Medulla oblongata (tissue), 1 donor: ENCODE measurements around the gene MPZL1.
A peak's percentile ranks its signal among the peaks of the same experiment; 100 is the strongest.

ENCODE experiments used
- DNase-seq: peaks from one replicate; pipeline ENCODE4 v3.0.0-alpha.2; 2015; ENCODE audit errors: extremely low spot score

MPZL1 gene

DNA sequence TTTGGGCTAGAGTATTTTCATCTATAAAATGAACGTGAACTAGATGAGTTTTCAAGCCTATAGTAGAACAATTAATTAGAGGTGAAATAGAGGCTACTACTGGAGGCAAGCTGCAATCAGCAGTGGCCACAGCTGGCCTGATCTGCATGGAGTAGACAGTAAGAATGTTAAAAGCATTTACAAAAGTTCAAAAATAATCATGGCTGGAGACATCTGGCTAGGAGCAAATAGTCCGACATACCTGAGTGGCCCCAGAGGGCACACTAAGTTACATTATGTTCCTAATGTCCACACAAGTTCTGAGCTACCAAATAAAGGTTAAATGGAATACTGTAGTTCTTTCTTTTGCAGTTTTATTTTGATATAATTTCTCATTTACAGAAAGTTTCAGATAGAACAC, 28.0 kb downstream of the MPZL1 start:
- no peak for DNase-seq

DNA sequence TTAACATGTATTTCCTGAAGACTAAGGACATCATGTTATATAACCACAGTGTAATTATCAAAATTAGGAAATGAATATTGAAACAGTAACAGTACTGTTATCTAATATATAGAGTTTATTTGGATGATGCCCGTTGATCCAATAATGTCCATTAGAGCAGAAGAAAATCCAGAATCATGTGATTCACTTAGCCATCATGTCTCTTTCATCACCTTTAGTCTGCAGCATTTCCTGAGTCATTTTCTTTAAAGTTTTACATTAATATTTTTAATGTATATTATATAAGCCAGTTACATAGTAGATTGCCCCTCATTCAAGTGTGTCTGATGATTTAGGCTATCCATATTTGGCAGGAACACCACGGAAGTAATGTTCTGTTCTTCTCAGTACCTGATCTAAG, 28.9 kb downstream of the MPZL1 start:
- DNase-seq: no peak

DNA sequence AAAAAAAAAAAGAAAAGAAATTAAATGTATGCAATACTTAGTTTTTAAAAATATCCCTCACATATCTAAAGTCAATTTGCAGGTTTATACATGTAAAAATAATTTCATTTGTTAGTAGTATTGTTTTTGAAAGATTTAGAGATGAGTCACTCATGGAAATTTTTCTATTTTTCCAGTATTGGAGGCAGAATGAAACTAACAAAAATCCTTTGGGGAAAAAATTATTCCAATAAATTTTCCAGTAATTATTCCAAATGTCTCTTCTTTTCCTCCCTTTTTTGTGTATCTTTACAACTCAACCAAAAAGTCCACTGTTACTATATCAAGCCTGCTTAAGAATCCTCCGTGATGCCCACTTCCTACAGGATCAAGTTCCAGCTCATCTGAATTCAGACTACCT, 29.9 kb downstream of the MPZL1 start:
- DNase-seq: no peak

GRCh38 chr1:167752219-167752985, 30.6 kb downstream of the MPZL1 start:
- DNase-seq: no peak

GRCh38 chr1:167755654-167756053, 33.9 kb downstream of the MPZL1 start:
- peak; percentile 25 for DNase-seq

DNA sequence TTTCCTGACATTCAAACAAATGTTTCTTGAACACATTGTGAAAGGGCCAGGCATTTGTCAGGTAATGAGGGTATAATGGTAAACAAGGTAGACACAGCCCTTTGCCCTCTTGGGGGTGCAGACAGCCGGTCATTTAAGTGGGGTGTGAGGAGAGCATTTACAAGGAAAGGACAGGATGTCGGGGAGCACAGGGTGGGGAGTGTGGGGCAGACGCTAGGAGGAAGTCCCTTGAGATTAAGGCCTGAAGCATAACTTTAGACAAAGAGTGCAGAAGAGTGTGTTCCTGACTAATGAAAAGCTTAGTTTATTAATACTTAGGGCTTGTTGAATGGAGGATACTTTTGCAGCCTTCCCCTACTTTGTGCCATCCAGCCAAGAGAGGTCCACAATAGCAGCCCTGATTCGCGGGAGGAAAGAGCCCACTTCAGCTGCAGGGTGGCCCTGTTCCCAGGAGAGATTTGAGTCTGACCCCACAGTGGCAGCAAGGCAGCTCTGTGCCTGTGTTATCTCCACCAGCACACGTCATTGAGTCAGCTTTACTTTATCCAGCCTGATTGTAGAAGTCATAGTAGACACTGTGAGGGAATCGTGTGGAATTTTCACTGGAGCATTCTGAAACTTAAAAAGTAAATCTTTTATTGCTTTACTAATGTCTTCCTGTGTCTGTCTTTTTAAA, 35.1 kb downstream of the MPZL1 start:
- DNase-seq: no peak

- DNase-seq: no peak
Observed at GRCh38 chr1:167757433-167758309, 35.9 kb downstream of the MPZL1 start.

DNA sequence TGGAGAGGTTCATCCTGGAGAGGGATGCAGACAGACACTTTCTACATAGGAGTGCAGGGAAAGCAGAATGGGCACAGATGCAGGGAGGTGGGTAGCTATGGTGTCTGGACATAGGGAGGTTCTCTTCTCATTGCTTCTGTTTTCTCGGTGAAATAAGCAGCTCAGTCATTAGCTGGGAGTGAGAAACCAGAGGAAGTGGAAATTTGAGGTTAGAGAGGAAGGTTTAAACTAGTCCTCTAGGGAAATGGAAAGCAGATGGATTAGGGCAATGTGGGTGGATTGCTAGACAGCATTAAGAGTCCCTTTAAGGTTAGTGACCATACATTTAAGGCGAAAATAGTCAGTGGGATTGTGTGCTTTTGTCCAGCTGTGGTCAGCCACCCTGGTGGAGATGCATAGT, 39.6 kb downstream of the MPZL1 start:
- DNase-seq: peak; percentile 33

DNA sequence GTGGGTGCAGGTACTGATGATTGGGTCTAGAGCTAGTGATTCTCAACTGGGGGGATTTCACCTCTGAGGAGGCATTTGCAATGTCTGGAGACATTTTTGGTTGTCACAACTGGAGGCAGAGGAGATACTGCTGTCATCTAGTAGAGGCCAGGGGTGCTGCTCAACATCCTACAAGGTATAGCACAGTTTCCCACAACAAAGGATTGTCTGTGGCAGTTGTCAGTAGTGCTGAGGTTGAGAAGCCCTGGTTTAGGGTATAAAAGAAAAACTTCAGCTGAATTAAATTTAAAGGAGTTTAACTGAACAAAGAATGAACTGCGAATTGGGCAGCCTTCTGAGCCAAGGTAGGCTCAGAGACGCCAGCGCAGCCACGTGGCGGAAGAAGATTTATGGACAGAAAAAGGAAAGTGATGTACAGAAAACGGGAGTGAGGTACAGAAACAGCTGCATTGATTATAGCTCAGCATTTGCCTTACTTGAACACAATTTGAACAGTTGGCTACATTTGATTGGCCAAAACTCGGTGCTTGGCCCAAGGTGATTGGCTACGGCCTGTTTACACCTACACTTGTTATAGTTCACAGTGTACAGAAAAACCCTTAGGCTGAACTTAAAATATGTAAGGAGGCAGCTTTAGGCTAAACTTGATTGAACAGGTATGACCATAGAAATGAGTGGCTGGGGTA, 40.4 kb downstream of the MPZL1 start:
- no peak for DNase-seq

DNA sequence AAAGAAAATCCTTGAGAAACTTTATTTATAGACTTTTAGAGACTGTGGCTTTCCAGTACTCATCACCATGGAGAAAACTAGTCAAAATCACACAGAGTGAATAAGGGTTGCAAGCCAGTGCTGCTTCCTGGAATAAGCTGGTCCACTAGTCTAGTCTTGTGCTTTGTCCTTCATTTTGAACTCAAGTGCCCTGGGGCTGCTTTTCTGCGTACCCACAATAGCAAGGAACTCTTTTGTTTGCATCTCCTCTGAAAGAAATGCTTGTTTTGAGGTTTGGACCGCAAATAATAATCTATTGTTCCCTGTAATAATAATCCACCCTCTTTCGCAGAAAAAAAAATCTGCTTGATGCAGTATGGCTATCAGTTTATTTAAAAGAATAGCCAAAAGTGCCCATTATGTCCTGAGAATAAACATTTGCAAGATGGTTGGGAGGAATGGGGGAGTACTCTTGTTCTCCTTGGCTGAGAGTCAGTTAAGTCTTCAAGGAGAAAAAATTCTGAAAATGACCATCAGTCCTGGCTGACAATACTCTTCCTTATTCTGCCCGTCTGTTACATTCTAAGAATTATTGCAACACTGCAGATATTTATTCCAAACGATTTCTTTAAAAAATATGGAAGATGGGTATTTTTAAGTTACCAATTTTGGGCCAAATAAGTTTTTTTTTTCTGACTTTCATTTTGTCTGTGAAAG, 41.9 kb downstream of the MPZL1 start:
- DNase-seq: peak; percentile 90

GRCh38 chr1:167764458-167765330, 42.9 kb downstream of the MPZL1 start:
- no peak for DNase-seq

- no peak for DNase-seq
Observed at GRCh38 chr1:167765496-167765895, 43.7 kb downstream of the MPZL1 start.

GRCh38 chr1:167766538-167766937, 44.8 kb downstream of the MPZL1 start:
- no peak for DNase-seq

DNA sequence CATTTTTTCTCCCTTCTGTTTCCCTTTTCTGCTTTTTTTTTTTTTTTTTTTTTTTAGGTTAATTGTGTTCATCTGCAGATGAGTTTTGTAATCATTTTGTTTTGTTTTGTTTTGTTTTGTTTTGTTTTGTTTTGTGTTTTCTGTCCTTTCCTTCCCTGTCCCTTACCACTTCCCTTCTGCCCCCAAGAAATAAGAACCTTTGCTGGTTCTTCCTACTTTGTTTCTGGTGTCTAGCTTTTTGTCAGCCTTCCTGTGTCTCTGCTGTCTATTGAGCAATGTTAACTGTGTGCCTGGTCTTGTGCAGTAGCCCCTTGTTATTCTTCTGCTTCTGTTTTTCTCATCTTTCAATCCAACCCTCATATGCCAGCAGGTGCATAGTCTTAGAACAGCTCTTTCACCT, 46.0 kb downstream of the MPZL1 start:
- DNase-seq: no peak

DNA sequence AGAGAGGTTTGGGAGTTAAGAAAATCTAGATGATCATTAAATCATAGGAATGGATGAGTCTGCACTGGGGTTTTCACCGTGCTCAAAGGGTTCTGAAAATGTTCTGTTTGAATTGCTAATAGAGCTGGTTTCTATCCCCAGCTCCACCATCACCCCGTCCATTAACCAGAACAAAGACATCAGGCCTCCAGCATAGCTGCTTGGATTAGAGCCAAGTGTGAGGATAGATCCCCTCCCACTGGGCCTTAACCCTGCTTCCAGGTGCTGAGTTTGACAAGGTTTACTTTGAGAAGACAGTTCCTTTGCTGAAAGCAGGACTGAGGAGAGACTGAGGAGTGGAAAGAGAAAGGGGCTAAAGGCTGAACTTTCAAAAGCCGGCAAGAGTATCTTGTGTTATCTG, 48.3 kb downstream of the MPZL1 start:
- no peak for DNase-seq

- DNase-seq: no peak
Observed at GRCh38 chr1:167772436-167772835, 50.7 kb downstream of the MPZL1 start.

GRCh38 chr1:167773516-167773915, 51.7 kb downstream of the MPZL1 start:
- DNase-seq: no peak

- no peak for DNase-seq
Observed at GRCh38 chr1:167774710-167775109, 52.9 kb downstream of the MPZL1 start.

- DNase-seq: no peak
Observed at GRCh38 chr1:167775178-167775577, 53.4 kb downstream of the MPZL1 start.

- DNase-seq: no peak
Observed at GRCh38 chr1:167776151-167776550, 54.4 kb downstream of the MPZL1 start.
